HTERT RPE-1 (cell line): ENCODE measurements around the gene TBCCD1.

Experiments used
- in situ Hi-C: fragments of 300-500 bp; cut with MboI; formaldehyde crosslinking; loops from 4 replicates; pipeline ENCODE4 v1.14.3; 2020; ENCODE audit warnings: low sequenced_read_pairs

TBCCD1 gene

DNA sequence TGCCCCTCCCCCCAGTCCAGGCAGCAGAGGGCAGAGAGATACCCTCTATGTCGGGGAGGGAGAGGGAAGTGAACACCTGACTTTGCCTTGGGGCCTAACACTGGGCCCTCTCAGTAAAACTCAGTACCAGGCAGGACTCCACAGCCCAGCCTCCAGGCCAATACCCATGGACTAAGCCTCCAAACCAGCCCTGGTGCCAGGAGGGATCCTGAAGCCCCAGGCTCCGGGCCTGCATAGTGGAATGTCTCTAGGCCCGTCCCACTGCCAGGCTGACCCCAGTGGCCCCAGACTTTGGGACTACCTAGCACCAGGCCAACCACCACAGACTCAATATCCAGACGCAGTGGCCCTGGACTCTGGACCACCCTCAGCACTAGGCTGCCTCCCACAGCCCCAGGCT, 69.5 kb downstream of the TBCCD1 start:
- in situ Hi-C loops = no loop called here

GRCh38 chr3:186496635-186497034, 70.5 kb downstream of the TBCCD1 start:
- in situ Hi-C loops = no loop called here
